PC-9 (cell line): ENCODE data around the gene ZNF157.

Experiments
- CTCF ChIP-seq: fragments of 200-600 bp; sonication (generic); conservative IDR thresholded peaks from 2 replicates; pipeline ENCODE4 v1.6.1; 2017; ENCODE audit warnings: mixed run types, antibody characterized with exemption, mild to moderate bottlenecking, moderate library complexity
- EZH2 ChIP-seq: fragments of 200-600 bp; sonication (generic); IDR thresholded peaks from 2 replicates; pipeline ENCODE4 v1.8.0; 2017; ENCODE audit warnings: antibody characterized with exemption, low read depth

- TF ChIP-seq EZH2 (no peak), CTCF (no peak)
Observed at GRCh38 chrX:47327902-47328301, 42.5 kb upstream of the ZNF157 start.
